NCI-H2227 (cell line): ENCODE measurements around the gene IVNS1ABP.
A peak's percentile ranks its signal among the peaks of the same experiment; 100 is the strongest.
"Not testable (repeated sequence)": the region's sequence is repeated elsewhere in the genome, so short reads cannot be mapped to it uniquely, and the experiment has no call there.

ENCODE experiments used
- DNase-seq: peaks from one replicate; lab custom pipeline; 2025; ENCODE audit not compliant: unreplicated experiment; lab: John Stamatoyannopoulos, UW

The IVNS1ABP gene

GRCh38 chr1:185334182-185334581 is 17.1 kb upstream of the IVNS1ABP start:
- no peak for DNase-seq

DNA sequence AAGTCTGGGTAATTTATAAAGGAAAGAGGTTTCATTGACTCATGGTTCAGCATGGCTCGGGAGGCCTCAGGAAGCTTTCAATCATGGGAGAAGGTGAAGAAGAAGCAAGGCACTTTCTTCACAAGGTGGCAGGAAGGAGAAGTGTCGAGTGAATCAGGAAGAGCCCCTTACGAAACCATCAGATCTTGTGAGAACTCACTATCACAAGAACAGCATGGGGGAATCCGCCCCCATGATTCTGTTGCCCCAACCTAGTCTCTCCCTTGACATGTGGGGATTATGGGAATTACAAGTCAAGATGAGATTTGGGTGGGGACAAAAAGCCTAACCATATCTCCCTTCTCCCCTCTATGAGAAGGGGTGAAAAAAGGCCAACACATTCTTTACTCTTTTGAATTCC is 11.2 kb upstream of the IVNS1ABP start:
- no peak for DNase-seq

GRCh38 chr1:185325413-185325812 is 8.4 kb upstream of the IVNS1ABP start:
- DNase-seq: no peak

- no peak for DNase-seq
Observed at GRCh38 chr1:185324118-185324517, 7.1 kb upstream of the IVNS1ABP start.

GRCh38 chr1:185322636-185323035 is 5.6 kb upstream of the IVNS1ABP start:
- DNase-seq: no peak

- DNase-seq: not testable (repeated sequence)
Observed at GRCh38 chr1:185321653-185322221, 4.7 kb upstream of the IVNS1ABP start.

- not testable (repeated sequence) for DNase-seq
Observed at GRCh38 chr1:185321104-185321503, 4.1 kb upstream of the IVNS1ABP start.

DNA sequence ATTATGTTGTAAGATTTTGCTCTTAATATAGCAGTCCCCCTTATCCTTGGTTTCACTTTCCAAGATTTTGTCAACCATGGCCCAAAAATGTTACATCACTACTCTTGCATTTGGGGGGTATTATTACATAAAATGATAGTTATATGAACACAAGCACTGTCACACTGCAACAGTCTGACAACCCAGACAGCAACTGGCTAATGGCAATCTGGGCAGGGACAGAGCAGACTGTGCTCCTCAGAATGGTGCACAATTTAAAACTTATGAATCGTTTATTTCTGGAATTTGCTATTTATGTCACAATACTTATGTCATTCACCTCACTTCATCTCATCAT is 2.1 kb upstream of the IVNS1ABP start:
- DNase-seq: no peak

GRCh38 chr1:185318431-185319138 is 1.5 kb upstream of the IVNS1ABP start:
- peak; percentile 24 for DNase-seq

DNA sequence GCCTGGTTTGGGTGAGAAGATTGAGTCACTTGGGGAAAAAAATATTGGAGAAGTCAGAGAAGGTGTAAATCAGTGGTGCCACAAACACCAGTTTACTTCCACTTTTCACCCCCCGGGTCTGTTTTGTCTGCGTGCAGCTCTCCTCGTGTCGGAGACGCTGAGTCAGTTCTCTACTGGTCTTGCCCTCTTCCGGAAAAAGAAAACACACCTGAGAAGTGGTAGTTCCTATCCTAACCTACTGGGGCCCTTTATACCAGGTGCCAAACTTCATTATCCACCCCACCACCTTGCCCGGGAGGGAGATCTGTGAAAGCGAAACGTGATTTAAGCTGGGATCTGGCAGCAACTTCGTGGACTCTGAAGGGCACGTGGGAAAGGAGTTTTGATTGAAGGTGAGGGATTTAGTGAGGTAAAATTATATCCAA is 855 bp upstream of the IVNS1ABP start:
- DNase-seq: peak; percentile 32

DNA sequence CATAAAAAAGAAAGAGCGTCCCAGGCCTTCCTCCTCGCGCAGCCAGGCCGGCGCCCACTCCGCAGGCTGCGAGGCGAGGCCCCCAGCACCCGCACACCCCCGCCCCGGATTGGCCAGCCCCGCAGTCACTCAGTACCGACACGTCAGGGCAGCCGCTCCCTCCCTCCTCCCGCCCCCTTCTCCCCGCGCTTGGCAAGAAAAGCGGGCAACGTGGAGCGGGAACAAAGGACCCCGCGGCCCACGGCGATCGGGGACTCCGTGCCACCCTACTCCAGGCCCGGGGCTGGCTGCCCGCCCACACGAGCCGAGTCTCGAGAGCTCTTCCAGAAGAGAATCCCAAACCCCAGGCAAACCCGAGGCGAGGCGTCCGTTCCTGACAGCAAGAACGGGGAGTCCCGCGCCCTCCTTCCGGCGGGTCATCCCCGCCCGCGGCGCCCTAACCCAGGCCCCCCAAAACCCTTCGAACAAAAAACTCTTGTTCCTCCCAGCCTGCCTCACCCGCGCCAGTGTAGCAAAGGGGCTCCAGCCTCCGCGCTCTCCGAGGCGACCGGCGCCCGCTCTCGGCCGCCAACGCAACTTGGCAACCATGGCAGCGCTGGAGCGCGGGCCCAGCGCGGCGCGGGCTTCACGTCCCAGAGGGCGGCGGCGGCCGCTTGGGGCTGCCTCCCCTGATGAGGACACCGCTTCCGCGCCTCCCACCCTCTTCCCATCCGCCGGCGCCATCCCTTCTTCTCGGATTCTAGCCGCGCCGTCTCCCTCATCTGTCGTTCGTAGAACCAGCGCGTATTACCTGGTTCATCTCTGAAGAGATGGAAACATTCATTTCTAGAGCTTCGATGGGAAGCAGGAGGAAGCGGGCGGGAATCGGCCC is 645 bp downstream of the IVNS1ABP start:
- DNase-seq: peak; percentile 91

DNA sequence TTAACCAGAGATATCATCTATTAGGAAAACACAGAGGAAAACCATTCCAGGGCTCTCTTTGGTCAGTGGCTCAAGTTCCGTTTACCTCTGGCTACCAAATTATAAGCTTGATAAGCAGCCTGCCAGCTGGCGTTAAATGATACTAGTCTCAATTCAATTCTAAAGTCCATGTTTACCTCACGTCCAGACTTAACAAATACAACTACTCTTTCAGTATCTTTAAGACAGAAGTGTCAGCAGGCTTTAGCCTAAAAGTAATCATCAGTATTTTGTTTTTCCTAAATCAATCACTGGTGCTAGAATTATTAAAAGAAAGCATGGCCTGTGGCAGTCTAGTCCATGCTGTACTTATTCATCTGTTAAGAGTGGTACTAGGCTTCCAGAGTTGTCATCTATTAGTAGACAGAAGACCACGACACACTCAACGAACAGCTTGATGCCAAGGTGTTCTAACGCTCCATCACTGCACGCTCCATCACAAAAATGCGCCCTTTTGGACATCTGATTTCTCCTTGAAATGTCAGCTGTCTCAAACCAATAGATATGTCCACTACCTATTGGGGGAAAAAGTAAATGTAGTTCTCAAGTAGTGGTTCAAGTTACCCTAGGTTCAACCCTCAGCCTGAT is 1.5 kb downstream of the IVNS1ABP start:
- peak; percentile 52 for DNase-seq

DNA sequence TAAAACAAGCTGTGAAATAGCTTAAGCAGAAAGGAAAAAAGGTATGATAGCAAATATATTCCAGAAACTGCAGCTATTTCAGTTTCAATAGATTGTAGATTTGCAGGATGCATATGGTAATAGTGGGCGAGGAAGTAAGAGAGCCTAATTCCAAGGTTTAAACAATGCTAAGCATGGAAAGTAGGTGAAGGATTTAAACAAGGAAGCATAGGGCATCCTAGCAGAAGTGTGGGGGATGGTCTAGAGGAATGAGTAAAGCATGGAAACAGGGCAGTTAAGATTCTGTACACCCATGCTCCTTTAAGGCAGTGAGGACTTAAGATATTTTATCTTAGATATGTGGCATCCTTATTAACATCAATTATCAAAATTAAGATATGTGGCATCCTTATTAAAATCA is 2.6 kb downstream of the IVNS1ABP start:
- no peak for DNase-seq

DNA sequence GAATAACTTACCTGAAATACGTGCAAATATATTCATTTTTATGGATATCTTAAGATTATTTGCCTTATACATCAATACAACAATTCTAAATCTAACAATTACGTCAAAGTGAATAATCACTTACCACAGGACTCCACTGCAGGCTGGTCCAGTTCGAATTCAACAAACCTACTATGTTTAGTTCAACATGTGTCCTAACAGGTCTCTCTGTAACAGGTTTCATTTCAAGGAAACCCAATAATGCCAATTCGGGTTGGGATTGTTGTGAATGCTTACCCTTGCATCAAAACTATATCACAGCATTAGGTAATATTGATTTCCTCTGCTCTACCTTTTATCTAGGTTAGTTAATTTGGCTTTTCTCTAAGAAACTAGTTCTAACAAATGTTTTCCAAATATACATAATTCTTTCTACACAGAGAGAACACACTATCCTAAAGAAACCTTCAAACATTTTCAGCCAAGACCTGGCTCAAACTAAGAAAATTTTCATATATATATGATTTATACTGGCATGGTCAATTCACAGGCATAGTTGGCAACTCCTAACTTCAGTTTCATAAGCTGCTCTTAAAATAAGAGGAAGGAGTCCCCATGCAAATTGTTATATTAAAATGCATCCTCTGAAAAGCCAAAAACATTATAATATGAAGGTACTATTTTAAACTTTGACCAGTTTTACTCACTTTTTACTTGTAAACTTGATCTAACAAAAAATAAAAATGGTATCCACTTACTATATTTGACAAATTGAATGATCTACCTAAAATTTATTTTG is 4.5 kb downstream of the IVNS1ABP start:
- DNase-seq: no peak

- no peak for DNase-seq
Observed at GRCh38 chr1:185311589-185312225, 5.3 kb downstream of the IVNS1ABP start.

DNA sequence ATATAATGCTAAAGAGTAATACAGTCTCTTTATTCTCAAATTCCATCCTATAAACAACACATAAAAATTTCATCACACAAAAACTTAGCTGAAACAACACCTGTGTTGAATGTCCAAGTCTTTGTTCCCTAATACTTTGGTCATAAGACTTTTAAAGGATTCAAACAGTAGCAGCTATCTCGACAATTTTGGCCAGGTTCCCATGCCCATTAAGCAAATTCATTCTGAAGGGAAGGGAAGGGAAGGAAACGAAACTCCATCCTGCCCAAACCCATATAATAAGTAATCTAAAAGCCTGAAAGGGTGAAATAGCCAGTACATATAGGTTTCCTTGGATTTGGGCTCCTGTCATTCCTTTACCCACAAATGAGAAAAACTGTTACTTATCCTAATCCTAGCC is 7.5 kb downstream of the IVNS1ABP start:
- DNase-seq: no peak

- DNase-seq: no peak
Observed at GRCh38 chr1:185308126-185308525, 8.9 kb downstream of the IVNS1ABP start.

DNA sequence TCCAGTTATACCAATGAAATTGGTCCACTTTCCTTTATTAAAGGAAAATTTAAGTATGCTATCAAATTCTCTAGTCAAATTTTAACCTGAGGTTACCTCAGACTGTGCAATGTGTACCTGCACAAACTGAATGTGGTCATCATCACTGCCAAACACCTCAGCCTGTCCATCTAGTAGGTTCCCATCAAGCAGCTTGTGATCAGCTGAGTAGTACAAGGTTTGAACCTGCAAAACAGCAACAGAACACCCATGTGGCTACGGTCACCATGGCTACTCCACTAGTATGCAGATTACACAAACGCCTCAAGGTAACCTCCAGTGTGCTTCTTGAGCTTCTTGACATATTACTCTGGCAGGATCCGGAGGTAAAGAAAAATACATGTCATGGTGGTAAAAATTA is 11.6 kb downstream of the IVNS1ABP start:
- no peak for DNase-seq

- no peak for DNase-seq
Observed at GRCh38 chr1:185300152-185300551, 16.9 kb downstream of the IVNS1ABP start.

DNA sequence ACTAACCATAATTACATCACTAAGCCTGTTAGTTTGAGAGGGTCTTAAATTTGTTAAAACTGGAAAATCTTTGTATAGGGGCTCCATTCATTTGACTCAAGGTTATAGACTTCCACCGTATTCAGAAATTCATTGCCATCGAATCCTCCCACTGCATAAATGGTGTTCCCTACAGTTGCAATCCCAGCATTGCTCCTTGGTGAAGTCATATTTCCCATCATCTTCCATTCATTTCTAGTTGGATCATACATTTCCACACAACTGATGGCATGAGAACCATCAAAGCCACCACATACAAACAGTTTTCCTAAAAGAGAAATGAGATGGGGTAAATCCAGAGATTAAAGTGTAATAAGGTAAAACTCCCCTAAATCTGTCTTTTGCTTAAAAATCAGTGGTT is 19.1 kb downstream of the IVNS1ABP start:
- DNase-seq: no peak
